HG03025 (cell line): ENCODE data around the gene CADPS.

ENCODE experiments used
- ATAC-seq: cut with Tn5 transposase; IDR thresholded peaks from one replicate; pipeline ENCODE4 v1.9.1; 2021; ENCODE audit warnings: mild to moderate bottlenecking, moderate library complexity; ENCODE audit not compliant: unreplicated experiment, low FRiP score

The CADPS gene

GRCh38 chr3:62403765-62404164 is 471.5 kb downstream of the CADPS start:
- ATAC-seq, result no peak

GRCh38 chr3:62392626-62393292 is 482.5 kb downstream of the CADPS start:
- no peak for ATAC-seq

GRCh38 chr3:62387251-62387650 is 488.0 kb downstream of the CADPS start:
- no peak for ATAC-seq

GRCh38 chr3:62379321-62379798 is 495.9 kb downstream of the CADPS start:
- no peak for ATAC-seq

GRCh38 chr3:62378921-62379320 is 496.3 kb downstream of the CADPS start:
- no peak for ATAC-seq

- ATAC-seq, result no peak
Measured at GRCh38 chr3:62378311-62378789, 496.9 kb downstream of the CADPS start.

GRCh38 chr3:62376906-62377877 is 498.0 kb downstream of the CADPS start:
- ATAC-seq, result no peak

- ATAC-seq, result no peak
Measured at GRCh38 chr3:62376454-62376720, 498.8 kb downstream of the CADPS start.

- no peak for ATAC-seq
Measured at GRCh38 chr3:62375655-62376453, 499.4 kb downstream of the CADPS start.

- ATAC-seq, result no peak
Measured at GRCh38 chr3:62374341-62375218, 500.6 kb downstream of the CADPS start.

- no peak for ATAC-seq
Measured at GRCh38 chr3:62373714-62374333, 501.4 kb downstream of the CADPS start.

- ATAC-seq, result no peak
Measured at GRCh38 chr3:62373215-62373614, 502.0 kb downstream of the CADPS start, which contains the start of gene FEZF2. TSS of gene FEZF2 (minus strand) at chr3:62373550. CDS start at chr3:62372868, 682 bp downstream.

GRCh38 chr3:62372621-62373041 is 502.6 kb downstream of the CADPS start:
- no peak for ATAC-seq

GRCh38 chr3:62371720-62372591 is 503.3 kb downstream of the CADPS start:
- no peak for ATAC-seq

GRCh38 chr3:62370858-62371719 is 504.1 kb downstream of the CADPS start:
- ATAC-seq, result no peak

- ATAC-seq, result no peak
Measured at GRCh38 chr3:62370112-62370857, 504.9 kb downstream of the CADPS start.

- no peak for ATAC-seq
Measured at GRCh38 chr3:62369476-62369743, 505.8 kb downstream of the CADPS start.
